HG03045 (cell line): Measurements from ENCODE around the gene DUSP23.

Experiments
- ATAC-seq: cut with Tn5 transposase; IDR thresholded peaks from one replicate; pipeline ENCODE4 v1.9.1; 2021; ENCODE audit warnings: mild to moderate bottlenecking, moderate library complexity; ENCODE audit not compliant: unreplicated experiment

DUSP23 gene

GRCh38 chr1:159783724-159784123 is 3.0 kb downstream of the DUSP23 start:
- no peak for ATAC-seq

- ATAC-seq = no peak
Measured at GRCh38 chr1:159786465-159786864, 5.7 kb downstream of the DUSP23 start.

- no peak for ATAC-seq
Measured at GRCh38 chr1:159786966-159787365, 6.2 kb downstream of the DUSP23 start.

- no peak for ATAC-seq
Measured at GRCh38 chr1:159790237-159790917, 9.6 kb downstream of the DUSP23 start.

- ATAC-seq = no peak
Measured at GRCh38 chr1:159791031-159791430, 10.3 kb downstream of the DUSP23 start.

- no peak for ATAC-seq
Measured at GRCh38 chr1:159791461-159791860, 10.7 kb downstream of the DUSP23 start.

- ATAC-seq = no peak
Measured at GRCh38 chr1:159795534-159795933, 14.8 kb downstream of the DUSP23 start.

GRCh38 chr1:159798893-159799292 is 18.1 kb downstream of the DUSP23 start:
- ATAC-seq = no peak

GRCh38 chr1:159799446-159799985 is 18.8 kb downstream of the DUSP23 start:
- ATAC-seq = no peak

- no peak for ATAC-seq
Measured at GRCh38 chr1:159800177-159800930, 19.6 kb downstream of the DUSP23 start.

- no peak for ATAC-seq
Measured at GRCh38 chr1:159802111-159802510, 21.3 kb downstream of the DUSP23 start, which contains the start of gene FCRL6. TSS of gene FCRL6 (plus strand) at chr1:159802360. CDS start at chr1:159802425, 65 bp downstream.

- no peak for ATAC-seq
Measured at GRCh38 chr1:159803956-159804689, 23.4 kb downstream of the DUSP23 start.

GRCh38 chr1:159804924-159805323 is 24.2 kb downstream of the DUSP23 start:
- ATAC-seq = no peak

GRCh38 chr1:159815926-159816325 is 35.2 kb downstream of the DUSP23 start:
- no peak for ATAC-seq

- no peak for ATAC-seq
Measured at GRCh38 chr1:159817276-159818041, 36.7 kb downstream of the DUSP23 start.

- ATAC-seq = peak; percentile 61
Measured at GRCh38 chr1:159821171-159821867, 40.6 kb downstream of the DUSP23 start.

- no peak for ATAC-seq
Measured at GRCh38 chr1:159823406-159823805, 42.6 kb downstream of the DUSP23 start.

- no peak for ATAC-seq
Measured at GRCh38 chr1:159825564-159825963, 44.8 kb downstream of the DUSP23 start.

- ATAC-seq = no peak
Measured at GRCh38 chr1:159826441-159827101, 45.8 kb downstream of the DUSP23 start, which contains the start of gene SLAMF8. TSS of gene SLAMF8 (plus strand) at chr1:159826873. CDS start at chr1:159826899, 26 bp downstream.
